Renal cortical epithelial cell (primary cell): ENCODE results near the gene KREMEN1. TPM values are rescaled to one million over a fixed set of nuclear protein-coding genes. Genes with fewer than 3 reads are reported as not detected.

Experiments used
- DNase-seq: peaks from one replicate; pipeline ENCODE4 v3.0.0-alpha.2; 2011; ENCODE audit warnings: low read depth
- total RNA-seq: library from RNA; depleted of rRNA; stranded (reverse); fragments of >200 nt; gene quantifications from 2 replicates; pipeline ENCODE4 v1.2.3, GENCODE V29; 2014

KREMEN1 gene
- total RNA-seq, 1 donor from 2014 or later: 11.7 TPM

DNA sequence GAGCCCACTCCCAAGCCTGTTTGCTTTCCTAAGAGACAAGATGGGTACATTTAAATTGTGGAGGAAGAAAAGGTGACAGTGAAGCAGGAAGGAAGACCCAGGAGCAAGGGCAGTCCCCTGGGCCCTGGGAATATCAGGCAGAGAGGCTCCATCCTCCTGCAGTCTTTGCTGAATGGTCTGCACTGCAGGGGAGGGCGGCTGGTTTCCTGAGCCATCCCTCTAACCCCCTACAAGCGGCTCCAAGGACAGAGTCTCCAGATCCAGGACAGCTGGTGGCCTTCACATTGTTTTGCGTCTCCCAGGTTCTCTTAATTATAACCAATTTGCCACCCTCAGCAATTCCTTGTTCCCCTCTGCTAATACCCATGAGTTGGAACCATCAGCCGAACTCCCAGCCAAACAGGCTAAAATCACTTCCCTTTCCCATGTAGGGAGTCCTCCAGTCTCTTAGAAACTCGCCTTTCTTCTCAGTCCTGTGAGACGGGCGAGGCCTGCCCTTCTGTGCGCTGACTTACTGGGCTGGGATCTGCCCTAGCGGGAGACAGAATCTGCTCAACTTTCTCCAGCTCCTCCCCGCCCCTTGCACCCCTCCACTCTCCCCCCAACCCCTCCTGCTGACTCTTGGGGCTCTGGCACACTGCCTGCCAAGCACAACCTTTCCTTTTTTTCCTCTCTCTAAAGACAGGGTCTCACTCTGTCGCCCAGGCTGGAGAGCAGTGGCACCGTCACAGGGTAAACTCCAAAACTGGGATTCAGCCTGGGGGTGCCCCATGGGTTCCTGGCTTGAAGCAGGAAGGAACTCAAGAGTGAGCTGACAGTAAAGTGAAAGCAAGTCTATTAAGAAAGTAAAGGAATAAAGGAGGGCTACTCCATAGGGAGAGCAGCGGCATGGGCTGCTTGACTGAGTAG, 79.5 kb downstream of the KREMEN1 start:
- no peak for DNase-seq

DNA sequence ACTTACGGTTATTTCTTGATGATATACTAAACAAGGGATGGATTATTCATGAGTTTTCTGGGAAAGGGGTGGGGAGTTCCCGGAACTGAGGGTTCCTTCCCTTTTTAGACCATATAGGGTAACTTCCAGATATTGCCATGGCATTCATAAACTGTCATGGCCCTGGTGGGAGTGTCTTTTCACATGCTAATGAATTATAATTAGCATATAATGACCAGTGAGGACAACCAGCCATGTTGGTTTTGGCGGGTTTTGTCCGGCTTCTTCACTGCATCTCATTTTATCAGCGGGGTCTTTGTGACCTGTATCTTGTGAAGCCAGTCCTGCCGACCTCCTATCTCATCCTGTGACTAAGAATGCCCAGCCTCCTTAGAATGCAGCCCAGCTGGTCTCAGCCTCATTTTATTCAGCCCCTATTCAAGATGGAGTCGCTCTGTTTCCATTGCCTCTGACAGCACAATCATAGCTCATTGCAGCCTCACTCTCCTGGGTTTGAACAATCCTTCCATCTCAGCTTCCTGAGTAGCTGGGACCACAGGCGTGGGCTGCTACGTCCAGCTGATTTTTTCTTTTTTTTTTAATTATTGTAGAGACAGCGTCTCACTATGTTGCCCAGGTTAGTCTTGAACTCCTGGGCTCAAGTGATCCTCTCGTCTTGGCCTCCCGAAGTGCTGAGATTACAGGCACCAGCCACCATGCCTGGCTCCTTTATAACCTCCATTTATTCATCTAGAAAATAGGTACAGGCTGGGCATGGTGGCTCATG, 80.3 kb downstream of the KREMEN1 start:
- no peak for DNase-seq

DNA sequence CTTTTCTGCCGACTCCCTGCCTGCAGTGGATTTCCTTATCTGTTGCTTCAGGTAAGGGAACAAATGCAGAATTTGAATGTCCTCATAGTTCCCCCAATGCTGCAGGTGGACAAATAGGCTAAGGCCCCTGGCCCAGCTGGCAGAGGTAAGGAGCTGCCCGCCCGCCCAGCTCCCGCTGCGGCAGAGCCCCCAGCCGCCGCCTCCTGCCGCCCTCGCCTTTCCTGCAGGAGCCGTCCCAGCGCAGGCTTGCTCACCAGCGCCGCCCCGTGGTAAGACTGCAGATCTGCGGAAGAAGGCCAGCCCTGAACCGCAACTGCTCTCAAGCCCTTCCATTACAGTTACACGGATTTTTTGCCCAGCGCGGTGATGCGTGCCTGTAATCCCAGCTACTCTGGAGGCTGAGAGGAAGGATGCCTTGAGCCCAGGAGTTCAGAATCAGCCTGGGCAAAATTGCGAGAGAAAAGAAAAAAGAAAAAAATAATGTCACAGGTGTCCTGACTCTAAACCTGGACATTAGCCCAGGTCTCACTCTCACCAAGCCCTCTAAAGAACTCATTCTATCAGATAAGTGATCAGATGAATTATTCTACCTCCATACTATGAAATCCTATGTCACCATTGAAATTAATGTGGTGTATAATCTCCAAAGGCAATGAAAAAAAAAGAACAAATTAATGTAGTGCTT, 81.7 kb downstream of the KREMEN1 start:
- DNase-seq: peak; percentile 37

DNA sequence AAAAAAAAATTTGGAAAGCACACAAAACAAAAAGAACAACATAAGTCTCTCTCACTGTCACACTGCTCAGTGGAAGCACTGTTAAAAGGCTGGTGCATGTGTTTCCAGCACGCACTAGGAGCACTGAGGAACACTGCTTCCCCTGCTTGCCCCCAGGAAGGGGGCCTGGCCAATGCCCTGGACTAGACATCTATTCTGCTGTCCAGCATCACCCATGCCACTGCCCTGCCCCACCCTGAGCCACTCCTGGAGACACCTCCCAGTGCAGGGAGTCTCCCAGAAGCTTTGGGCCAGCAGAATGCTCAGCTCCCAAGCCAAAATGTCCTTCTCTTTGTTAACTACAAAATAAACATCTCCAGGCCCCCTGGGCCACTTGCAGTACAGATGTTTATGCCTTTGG, 83.1 kb downstream of the KREMEN1 start:
- no peak for DNase-seq

DNA sequence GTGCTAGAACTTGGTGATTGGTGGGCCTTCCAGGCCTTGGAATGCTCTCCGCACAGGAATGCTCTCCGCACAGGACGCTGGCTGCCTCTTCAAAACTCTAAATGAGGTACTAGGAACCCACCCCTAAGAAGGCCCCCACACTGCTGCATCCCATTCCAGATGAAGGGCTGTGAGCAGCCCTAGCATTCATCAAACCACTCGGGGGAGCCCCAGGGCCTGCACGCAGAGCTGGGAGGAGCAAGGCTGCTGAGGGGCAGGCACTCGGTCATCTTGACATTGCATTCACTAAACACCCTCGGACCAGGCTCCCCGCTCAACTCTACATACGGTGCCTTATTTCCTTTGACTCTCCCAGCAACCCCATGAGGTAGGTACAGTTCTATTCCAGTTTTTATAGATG, 83.7 kb downstream of the KREMEN1 start:
- DNase-seq: no peak

DNA sequence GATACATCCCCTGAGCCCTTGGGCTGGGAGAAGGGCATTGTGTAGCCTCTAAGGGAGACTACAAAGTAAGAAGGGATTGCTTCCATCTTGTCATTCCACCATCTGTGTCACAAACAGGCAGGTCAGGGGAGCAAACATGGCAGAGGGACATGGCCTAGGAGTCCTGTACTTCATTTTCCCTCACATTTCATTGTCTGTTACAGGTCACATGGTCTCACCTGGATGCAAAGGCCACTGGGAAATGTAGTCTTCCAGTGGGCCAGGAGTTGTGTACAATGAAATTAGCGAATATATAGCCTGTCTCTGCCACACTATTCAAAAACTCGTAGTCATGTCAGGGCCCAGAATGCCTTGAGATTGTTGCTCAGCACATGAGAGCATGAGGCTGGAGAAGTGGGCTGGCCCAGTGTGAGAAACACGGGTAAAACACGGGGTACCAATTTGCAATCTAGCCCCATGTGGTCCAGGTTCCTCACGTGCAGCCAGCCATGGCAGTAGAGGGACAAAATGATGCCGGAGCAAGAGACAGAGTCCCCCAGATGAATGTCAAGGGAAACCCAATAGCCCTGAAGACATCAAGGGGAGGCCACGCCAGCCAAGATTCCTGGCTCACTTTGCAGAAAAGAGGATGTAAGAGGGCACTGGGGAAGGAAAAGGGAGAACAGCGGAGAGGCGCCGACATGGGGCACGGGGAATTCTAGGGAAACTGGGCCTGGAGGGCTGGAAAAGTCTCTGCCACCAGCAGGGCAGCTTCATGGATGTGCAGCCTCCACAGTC, 85.1 kb downstream of the KREMEN1 start:
- DNase-seq: no peak

DNA sequence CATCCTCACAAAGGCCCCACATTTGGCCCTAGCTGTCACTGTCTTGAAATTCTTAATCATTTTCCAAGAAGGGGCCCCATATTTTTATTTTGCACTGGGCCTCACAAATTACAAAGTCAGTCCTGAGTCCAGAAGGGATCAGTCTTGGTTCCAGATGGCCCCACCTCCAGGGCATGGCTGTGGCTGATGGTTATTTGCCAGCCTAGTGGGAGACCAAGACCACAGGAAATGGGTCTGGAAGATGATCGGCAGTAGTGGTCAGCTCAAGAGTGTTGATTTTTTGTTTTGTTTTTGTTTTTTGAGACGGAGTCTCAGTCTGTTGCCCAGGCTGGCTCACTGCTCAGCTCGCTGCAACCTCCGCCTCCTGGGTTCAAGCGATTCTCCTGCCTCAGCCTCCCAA, 85.7 kb downstream of the KREMEN1 start:
- no peak for DNase-seq

DNA sequence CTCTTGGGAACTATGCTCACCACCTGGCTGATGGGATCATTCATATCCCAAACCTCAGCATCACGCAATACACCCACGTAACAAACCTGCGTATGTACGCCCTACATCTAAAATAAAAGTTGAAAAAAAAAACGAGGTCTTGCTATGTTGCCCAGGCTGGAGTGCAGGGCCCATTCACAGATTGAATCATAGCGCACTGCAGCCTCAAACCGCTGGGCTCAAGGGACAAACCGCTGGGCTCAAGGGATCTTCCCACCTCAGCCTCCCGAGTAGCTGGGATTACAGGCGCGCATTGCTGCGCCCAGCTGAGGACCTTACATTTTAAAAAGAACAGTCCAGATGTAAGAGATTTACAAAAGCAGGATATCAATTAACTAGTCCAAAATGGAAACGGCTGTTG, 91.0 kb downstream of the KREMEN1 start:
- no peak for DNase-seq

DNA sequence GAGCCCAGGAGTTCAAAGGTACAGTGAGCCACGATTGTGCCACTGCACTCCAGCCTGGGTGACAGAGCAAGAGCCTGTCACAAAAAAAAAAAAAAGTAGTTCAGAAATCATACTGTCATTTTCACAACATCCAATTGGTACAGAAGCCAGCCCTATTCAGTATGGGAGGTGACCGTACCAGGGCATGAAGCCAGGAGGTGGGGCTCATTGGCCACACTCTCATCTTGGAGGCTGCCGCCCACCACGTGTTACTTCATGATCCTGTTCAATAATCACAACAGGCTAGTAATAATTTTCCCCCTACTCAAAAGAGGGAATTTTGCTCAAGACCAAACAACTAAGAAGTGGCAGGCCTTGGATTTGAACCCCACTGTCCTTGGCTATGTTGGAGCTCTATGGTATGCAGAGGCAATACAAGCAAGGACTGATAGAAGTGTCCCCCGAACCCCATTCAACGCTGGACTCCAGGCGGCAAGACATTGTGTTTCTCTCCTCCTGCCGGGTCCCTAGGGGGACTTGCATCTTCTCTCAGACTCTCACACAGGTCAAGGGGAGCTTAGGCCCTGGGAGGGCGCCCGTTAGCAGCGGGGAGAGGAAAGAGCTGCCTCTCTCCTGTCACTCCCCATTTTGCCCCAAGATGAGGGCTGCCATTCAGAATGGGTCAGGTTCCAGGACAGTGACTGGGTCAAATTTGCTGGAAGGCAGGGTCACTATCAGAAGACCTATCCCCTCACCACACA, 92.7 kb downstream of the KREMEN1 start:
- no peak for DNase-seq

DNA sequence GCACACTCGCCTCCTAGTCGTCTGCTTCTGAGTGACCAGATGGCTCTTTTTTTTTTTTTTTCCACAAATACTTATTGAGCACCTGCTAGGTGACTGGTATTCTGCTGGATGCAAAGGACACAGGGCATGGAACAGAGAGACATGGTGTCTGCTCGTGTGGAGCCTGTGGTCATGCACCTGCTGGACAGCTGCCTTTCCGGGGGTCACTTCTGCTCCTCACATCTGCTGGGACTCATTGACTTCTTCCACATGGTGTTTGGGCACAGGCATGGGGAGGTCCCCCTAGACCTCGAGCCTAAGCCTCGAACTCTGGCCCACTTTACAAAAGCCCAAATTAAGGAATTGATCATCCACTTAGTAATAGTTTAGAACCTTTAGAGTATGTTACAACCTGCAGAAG, 93.3 kb downstream of the KREMEN1 start:
- no peak for DNase-seq

DNA sequence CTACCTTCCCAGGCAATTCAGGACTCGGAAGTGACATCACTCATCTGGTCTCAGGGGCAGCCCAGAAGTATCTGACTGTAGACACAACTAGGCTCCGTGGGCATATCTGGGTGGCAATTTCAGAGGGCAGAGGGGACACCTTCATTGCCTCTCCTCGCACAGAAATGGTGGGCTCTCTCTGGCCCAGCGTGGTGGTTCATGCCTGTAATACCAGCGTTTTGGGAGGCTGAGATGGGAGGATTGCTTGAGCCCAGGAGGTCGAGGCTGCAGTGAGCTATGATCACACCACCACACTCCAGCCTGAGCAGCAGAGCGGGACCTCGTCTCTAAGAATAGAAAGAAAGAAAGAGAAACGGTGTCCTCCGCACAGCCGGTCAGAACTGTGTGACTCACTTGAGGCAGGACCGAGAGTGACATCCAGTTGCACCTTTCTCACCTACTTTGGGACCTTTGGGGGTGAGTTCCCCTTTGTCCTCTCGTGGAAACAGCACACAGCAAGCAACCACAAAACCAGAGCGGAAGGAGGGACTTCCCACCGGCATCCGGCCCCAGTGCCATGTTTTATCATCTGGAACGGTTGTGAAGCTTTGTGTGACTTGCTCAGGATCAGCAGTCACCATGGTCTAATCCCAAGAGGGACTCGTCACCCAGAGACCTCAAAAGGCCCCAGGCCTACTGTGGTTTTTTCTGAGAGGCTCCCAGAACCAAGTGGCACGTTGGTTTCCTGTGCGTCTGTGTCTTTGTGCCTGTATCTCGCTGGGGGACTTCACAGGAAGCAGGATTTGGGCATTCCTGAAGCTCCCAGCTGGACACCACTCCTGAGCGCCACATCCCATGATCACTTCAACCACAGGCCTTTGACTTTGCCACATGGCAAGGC, 94.4 kb downstream of the KREMEN1 start:
- DNase-seq: no peak

DNA sequence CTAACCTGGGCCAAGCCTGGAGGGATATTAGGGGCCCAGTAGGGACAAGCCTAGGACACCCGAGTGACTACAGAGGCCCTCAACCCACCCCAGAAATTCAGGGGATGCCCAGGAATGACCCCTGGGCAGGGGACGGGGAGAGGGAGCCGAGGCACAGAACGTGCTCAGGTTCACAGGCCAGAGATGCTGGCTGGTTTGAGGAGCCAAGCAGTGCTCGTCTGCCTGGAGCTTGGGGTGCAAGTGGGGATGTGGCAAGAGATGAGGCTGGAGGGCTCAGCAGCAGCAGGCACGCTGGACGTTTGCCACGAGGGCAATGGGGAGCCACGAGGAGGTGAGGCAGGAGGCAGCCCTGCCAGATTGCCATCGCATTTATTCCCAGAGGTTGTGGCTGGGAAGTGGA, 98.9 kb downstream of the KREMEN1 start:
- DNase-seq: no peak

DNA sequence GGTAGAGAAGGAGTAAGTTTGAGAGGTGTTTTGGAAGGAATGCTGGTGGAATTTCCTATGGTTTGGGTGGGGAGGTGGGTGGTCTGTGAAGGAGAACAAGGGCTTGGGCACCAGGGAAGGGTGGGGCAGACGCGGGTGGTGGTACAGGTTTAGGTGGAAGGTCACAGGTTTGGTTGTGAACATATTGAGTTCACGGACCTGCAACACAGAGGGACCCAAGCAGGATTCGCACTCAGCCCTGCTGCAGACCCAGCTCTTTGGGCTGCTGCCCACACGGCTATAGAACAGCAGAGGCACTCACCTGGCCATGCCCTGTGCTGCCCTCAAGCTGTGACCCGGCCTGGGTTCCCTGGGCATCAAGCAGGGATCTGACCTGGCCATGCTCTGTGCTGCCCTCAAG, 99.4 kb downstream of the KREMEN1 start:
- no peak for DNase-seq

DNA sequence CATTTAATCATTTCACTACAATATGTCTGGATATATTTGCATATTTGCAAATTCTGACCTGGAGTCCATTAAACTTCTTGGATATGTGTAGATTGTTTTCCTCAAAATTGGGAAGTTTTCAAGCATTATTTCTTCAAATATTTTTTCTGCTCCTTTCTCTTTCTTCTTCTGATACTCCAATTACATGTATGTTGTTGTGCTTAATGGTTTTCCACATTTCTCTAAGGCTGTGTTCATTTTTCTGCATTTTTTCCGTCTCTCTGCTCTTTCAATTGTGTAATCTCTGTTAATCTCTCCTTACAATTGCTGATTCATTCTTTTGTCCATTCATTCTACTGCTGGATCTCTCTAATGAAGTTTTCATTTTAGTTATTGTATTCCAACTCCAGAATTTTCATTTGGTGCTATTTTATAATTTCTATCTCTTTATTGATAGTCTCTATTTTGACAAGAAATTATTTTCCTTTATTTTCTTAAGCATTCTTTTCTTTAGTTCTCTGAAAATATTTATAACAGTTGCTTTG, 102.5 kb downstream of the KREMEN1 start:
- DNase-seq: no peak

DNA sequence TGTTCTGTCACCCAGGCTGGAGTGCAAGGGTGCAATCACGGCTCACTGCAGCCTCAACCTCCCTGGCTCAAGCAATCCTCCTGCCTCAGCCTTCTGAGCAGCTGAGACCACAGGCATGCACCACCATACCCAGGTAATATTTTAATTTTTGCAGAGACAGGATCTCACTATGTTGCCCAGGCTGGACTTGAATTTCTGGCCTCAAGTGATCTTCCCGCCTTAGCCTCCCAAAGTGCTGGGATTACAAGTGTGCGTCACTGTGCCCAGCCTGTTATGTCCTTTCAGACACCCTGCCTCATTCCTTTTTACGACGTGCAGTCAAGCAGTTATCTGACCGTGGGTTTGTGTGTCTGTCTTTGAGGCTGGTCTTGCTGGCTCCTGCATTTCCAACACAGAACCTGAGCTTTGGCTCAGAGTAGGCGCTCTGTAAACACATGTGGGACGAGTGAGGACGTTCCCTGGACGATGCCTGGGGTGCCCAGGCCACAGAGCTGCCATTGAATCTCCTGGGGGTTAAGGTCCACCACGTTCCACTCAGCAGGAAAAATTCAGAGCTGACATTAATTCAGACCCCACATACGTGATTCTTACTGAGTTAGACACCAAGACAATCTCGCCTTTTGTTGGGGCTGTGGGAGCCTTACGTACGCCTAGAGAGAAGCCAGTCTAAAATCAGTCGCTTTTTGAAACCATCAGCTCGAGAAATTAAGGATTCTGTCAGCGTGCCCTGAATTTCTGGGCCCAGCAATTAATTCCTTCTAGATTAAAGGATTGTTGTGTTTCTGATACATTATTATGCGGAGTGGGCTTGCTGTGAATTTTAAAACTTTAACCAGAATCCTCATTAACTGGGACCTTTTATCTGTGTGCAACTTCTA, 111.4 kb downstream of the KREMEN1 start:
- no peak for DNase-seq

DNA sequence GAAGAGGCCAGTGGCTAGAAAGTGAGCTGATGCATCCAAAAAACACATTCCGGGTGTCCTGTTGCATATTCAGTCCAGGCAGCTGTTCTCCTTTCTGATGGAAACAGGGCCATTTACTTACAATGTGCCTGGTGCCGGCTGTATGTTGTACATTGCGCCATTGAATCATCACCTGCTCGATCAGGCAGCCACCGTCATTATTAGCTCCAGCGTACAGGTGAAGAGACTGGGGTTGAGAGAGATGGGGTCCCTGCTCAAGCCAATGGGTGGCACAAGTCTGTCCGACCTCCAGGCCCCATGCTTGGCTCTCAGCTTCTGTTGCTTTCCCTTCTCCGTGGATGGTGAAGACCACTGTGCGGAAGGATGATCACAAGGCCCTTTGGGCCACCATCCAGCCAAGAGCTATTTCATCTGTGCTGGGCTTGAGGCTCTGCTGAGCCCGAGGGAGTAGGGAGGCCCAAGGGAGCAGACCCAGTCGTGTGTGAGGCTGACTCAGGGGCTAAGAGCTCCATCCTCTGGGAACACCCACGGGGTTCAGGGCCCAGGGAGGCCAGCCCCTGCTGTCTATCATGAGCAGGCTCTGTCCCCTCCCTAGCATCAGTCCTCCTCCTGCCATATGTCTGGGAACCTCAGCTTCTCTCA, 112.1 kb downstream of the KREMEN1 start:
- no peak for DNase-seq

DNA sequence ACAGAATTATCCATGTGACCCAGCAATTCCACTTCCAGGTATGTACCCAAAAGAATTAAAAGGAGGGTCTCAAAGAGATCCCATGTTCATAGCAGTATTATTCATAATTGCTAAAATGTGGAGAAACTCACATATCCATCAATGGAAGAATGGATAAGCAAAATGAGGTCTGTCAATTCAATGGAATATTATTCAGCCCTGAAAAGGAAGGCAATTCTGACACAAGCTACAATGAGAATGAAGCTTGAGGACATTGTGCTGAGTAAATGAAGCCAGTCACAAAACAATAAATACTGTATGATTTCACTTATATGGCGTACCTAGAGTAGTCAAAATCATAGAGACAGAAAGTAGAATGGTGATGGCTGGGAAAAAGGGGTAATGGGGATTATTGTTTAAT, 113.5 kb downstream of the KREMEN1 start:
- no peak for DNase-seq

DNA sequence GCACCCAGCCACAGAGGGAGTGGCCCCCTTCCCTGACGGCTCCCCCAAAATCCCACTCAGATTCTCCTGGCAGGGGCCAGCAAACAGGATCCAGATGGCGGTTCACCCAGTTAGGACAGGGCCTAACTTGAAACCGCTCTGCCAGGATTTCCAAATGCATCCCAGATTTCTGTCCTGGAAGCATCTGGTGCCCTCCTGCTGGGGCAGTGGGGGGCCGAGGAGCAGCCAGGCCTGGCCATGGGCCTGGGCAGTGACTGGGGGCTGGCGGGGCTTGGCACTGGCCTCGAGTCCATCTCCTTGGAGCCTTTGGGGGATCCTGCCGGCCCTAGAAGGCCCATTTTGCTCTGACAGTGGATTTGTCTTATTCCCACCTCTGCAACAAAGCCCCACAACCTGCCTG, 115.0 kb downstream of the KREMEN1 start:
- no peak for DNase-seq
